GM12878 (cell line): ENCODE measurements around the gene OR56B1. TPM values are rescaled to one million over a fixed set of nuclear protein-coding genes. Genes with fewer than 3 reads are reported as not detected.

ENCODE experiments used
- ATAC-seq: fragments of 200-7000 bp; cut with Tn5 transposase; 3 replicates; pipeline ENCODE4 v1.9.1; 2020; ENCODE audit warnings: mild to moderate bottlenecking, moderate library complexity
- BruUV-seq: library from RNA; stranded (reverse); fragments of 400-500 nt; replicated peaks from 2 replicates; lab custom pipeline; 2021; lab: Mats Ljungman, UMichigan
- CTCF ChIA-PET: fragments of 300-600 bp; sonication (Branson Sonifier 250); formaldehyde crosslinking; extraction: SDS; loops from one replicate; lab custom pipeline; 2021; ENCODE audit warnings: inconsistent platforms; lab: Yijun Ruan, JAX
- POLR2A ChIA-PET: fragments of 350-600 bp; formaldehyde crosslinking; extraction: SDS; loops from one replicate; lab custom pipeline; 2021; ENCODE audit warnings: inconsistent platforms; lab: Charles Lee
- RAD21 ChIA-PET: fragments of 300-600 bp; sonication (Branson Sonifier 250); formaldehyde crosslinking; loops from one replicate; lab custom pipeline; 2023; ENCODE audit warnings: antibody characterized with exemption; ENCODE audit not compliant: unreplicated experiment; lab: Charles Lee
- SMC1A ChIA-PET: fragments of 300-600 bp; sonication (Branson Sonifier 250); formaldehyde crosslinking; loops from one replicate; lab custom pipeline; 2023; ENCODE audit not compliant: unreplicated experiment, uncharacterized antibody; lab: Charles Lee
- DNase-seq: peaks from one replicate; pipeline ENCODE4 v3.0.0-alpha.2; 2011; ENCODE audit warnings: low read depth, low spot score
- FAIRE-seq: peaks from 3 replicates; lab custom pipeline; 2011; peaks lifted over from hg19 to GRCh38; lab: Jason Lieb, UNC
- H2AFZ ChIP-seq: 2 replicates; pipeline ENCODE4 v1.6.0; 2011; ENCODE audit warnings: low read depth, low read length, control low read depth; ENCODE audit not compliant: control insufficient read depth
- H3K27ac ChIP-seq: 2 replicates; pipeline ENCODE4 v1.5.1; 2011; ENCODE audit warnings: control low read depth; ENCODE audit not compliant: control insufficient read depth, insufficient read depth
- H3K27me3 ChIP-seq, 2 experiments: replicated peaks in 1 of 2; 2 replicates each; pipeline versions ENCODE4 v1.6.0 to v1.6.1; 2011; ENCODE audit warnings: low read length in 1 of 2; ENCODE audit not compliant: control insufficient read depth in 2 of 2, insufficient read depth in 2 of 2
- H3K36me3 ChIP-seq, 2 experiments: 2 replicates each; pipeline ENCODE4 v1.5.1; 2011; ENCODE audit warnings: low read length in 1 of 2; ENCODE audit not compliant: control insufficient read depth in 2 of 2, insufficient read depth in 2 of 2
- H3K4me1 ChIP-seq: 2 replicates; pipeline ENCODE4 v1.6.1; 2011; ENCODE audit warnings: mild to moderate bottlenecking, low read length, moderate library complexity, mixed read lengths; ENCODE audit not compliant: control insufficient read depth, insufficient read depth
- H3K4me2 ChIP-seq: 2 replicates; pipeline ENCODE4 v1.6.0; 2011; ENCODE audit warnings: control low read depth; ENCODE audit not compliant: control insufficient read depth, insufficient read depth
- H3K4me3 ChIP-seq: fragments of 200-600 bp; sonication (generic); 2 replicates; pipeline ENCODE4 v1.5.1; 2016
- H3K79me2 ChIP-seq: 2 replicates; pipeline ENCODE4 v1.6.0; 2011; ENCODE audit warnings: low read length; ENCODE audit not compliant: control insufficient read depth, insufficient read depth
- H3K9ac ChIP-seq: 2 replicates; pipeline ENCODE4 v1.8.0; 2011; ENCODE audit warnings: low read length, control low read depth, mixed read lengths; ENCODE audit not compliant: control insufficient read depth, insufficient read depth
- H3K9me3 ChIP-seq: replicated peaks from 3 replicates; pipeline ENCODE4 v1.5.1; 2011; ENCODE audit warnings: mild to moderate bottlenecking, low read length; ENCODE audit not compliant: control insufficient read depth, insufficient read depth
- H4K20me1 ChIP-seq: 2 replicates; pipeline ENCODE4 v1.6.0; 2011; ENCODE audit not compliant: control insufficient read depth, insufficient read depth
- CEBPZ ChIP-seq: fragments of 150-350 bp; IDR thresholded peaks from 2 replicates; pipeline ENCODE4 v1.6.1; 2016; ENCODE audit warnings: low read depth, low read length
- DPF2 ChIP-seq: fragments of 450-650 bp; IDR thresholded peaks from 2 replicates; pipeline ENCODE4 v1.6.1; 2017; ENCODE audit warnings: mild to moderate bottlenecking
- POLR2AphosphoS5 ChIP-seq: IDR thresholded peaks from 2 replicates; pipeline ENCODE4 v1.6.1; 2011; ENCODE audit warnings: mild to moderate bottlenecking, low read length, inconsistent platforms
- RUNX3 ChIP-seq: IDR thresholded peaks from 2 replicates; pipeline ENCODE4 v1.6.1; 2012; ENCODE audit warnings: low read length, inconsistent platforms
- WGBS: methylation state at CpG from one replicate; pipeline ENCODE4 v1.1.6; 2016; ENCODE audit warnings: low lambda C conversion rate; ENCODE audit not compliant: insufficient replicate concordance, insufficient coverage; ENCODE audit errors: missing lambda C conversion rate; 5-methylcytosine and 5-hydroxymethylcytosine counted together
- in situ Hi-C: fragments of 300-500 bp; cut with MboI; formaldehyde crosslinking; loops from 9 replicates; pipeline ENCODE4 v1.14.3; 2018; ENCODE audit warnings: mixed read lengths
- intact Hi-C: fragments of 100-400 bp; cut with micrococcal nuclease; formaldehyde crosslinking; loops from one replicate; pipeline ENCODE4 v1.14.2; 2022; ENCODE audit not compliant: unreplicated experiment
- polyA plus RNA-seq, 11 experiments: library from polyadenylated mRNA; depleted of rRNA in 4 of 11; unstranded in 6 of 11; stranded (reverse) in 5 of 11; fragments of >200 nt; fragmentation: Nextera tagmentation in 4 of 11; fragmentation: Illumina TruSeq in 1 of 11; extraction: Ambion mirVana in 4 of 11; extraction: Trizol in 1 of 11; gene quantifications; 1 replicate in 1 of 11; 2 replicates in 10 of 11; pipeline versions ENCODE4 v1.2.1 to v1.2.3, GENCODE V29; 2011 to 2016; ENCODE audit warnings: inconsistent platforms in 2 of 11, missing spikeins in 2 of 11, low read depth in 1 of 11
- total RNA-seq, 4 experiments: library from RNA; depleted of rRNA in 3 of 4; stranded (reverse); fragments of >200 nt in 3 of 4; fragmentation: Illumina TruSeq in 1 of 4; extraction: Trizol in 1 of 4; gene quantifications; 2 replicates each; pipeline versions ENCODE4 v1.2.1 to v1.2.3, GENCODE V29; 2013 to 2021

Gene OR56B1
- total and polyA plus RNA-seq, 10 of the 15 experiments (the other 5 are each of a cell fraction or from before 2014, with no cell fraction given): 0.04 to 0.71 (median 0.36) TPM; not detected in 3

DNA sequence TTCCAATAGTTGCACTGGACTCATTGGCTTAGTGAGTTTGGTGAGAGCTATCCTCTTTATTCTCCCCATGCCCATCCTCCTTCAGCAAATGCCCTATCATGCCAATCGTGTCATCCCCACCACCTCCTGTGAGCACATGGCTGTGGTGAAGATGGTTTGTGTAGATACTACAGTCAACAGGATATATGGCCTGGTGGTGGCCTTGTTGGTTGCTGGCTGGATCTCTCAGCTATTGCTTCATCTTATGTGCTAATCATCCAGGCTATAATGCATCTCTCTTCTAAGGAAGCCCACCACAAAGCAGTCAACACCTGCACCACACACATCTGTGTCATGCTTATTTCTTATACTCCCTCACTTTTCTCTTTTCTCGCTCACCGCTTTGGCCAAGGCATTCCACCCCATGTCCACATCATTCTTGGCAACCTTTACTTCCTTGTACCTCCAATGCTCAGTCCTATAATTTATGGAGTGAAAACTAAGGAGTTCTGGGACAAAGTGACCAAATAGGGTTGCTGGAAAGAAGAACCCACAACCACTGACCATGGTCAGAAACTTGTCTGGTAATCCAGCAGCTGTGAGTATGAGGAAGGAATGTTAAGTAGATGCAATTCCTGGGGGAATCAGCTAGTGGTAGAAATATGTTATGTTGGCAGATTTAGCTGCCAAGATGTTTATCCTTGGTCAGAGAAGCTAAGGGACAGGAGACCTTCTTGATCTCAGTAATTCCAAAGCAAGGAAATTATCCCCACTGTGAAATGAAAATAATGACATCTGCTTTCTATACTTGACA lies 16.3 kb upstream of the OR56B1 start:
- H3K4me2 ChIP-seq: no peak overlapping the region
- in situ Hi-C loops (no loop called here), intact Hi-C loops (no loop called here)
- ChIA-PET RAD21 (no interaction called here), CTCF (no interaction called here), POLR2A (no interaction called here), SMC1A (interaction anchor here (1.1 to 1.9 kb wide), 2 partner anchors 16 to 22 kb away, joined by 3 to 4 read pairs; partner anchors contain the start of gene OR56B1)
- H3K27ac ChIP-seq: no peak overlapping the region
- no peaks in the 10 kb centered on the region for H3K27me3 ChIP-seq
- no peak overlapping the region for H3K4me3 ChIP-seq
- H3K36me3 ChIP-seq: no peaks in the 10 kb centered on the region
- TF ChIP-seq CEBPZ (no peak), DPF2 (no peak), RUNX3 (no peak), POLR2AphosphoS5 (peak; percentile 25; the same call in 1 of the 2 replicates)
- H3K79me2 ChIP-seq: no peaks in the 10 kb centered on the region
- no peaks in the 10 kb centered on the region for H3K4me1 ChIP-seq
- BruUV-seq: no TSS peak
- no peak overlapping the region for H3K9ac ChIP-seq
- H3K9me3 ChIP-seq: no peaks in the 10 kb centered on the region
- FAIRE-seq (no peak), ATAC-seq (no peak), DNase-seq (no peak)
- WGBS: 100% methylated on average over 3 of the region's 3 CpGs
- H4K20me1 ChIP-seq: no peaks in the 10 kb centered on the region
- H2AFZ ChIP-seq: no peak overlapping the region
